Smooth muscle cell of the umbilical artery (primary cell): ENCODE data around the gene VILL. TPM values are rescaled to one million over a fixed set of nuclear protein-coding genes. Genes with fewer than 3 reads are reported as not detected.

ENCODE experiments used
- total RNA-seq: library from RNA; depleted of rRNA; stranded (reverse); fragments of >200 nt; gene quantifications from 2 replicates; pipeline ENCODE4 v1.2.3, GENCODE V29; 2014

Gene VILL
- 3.6 and 8.9 TPM in 2 replicates for total RNA-seq

GRCh38 chr3:37990527-37990926, at the start of gene VILL:
TSS of gene VILL (plus strand) at chr3:37990786. CDS start at chr3:37993673, 2,887 bp downstream.

GRCh38 chr3:38029400-38030125, 39.0 kb downstream of the VILL start, which contains the start of gene PLCD1:
TSS of gene PLCD1 (minus strand) at chr3:38029642. CDS start at chr3:38029539, 103 bp downstream.

GRCh38 chr3:38039101-38039898, 48.7 kb downstream of the VILL start, which contains the start of gene DLEC1:
TSS of gene DLEC1 (plus strand) at chr3:38039208. CDS start at chr3:38039226, 18 bp downstream.

Other genes with a start within 250 kb of the VILL start
- gene CTDSPL, start 128.9 kb upstream of the VILL start, total RNA-seq: 16.3 and 22.7 TPM in 2 replicates
- gene PLCD1, start 38.9 kb downstream of the VILL start, total RNA-seq: 13.4 and 22.0 TPM in 2 replicates
- under 0.01 and 0.09 TPM in 2 replicates for gene DLEC1, start 48.4 kb downstream of the VILL start, total RNA-seq
- gene ACAA1, start 146.3 kb downstream of the VILL start, total RNA-seq: 16.9 and 24.3 TPM in 2 replicates
- gene MYD88, start 147.9 kb downstream of the VILL start, total RNA-seq: 10.1 and 16.5 TPM in 2 replicates
- 31.2 and 58.2 TPM in 2 replicates for gene OXSR1, start 174.8 kb downstream of the VILL start, total RNA-seq